Skeletal muscle satellite cell (primary cell): ENCODE data around the gene DUSP9.
"Not testable (repeated sequence)": the region's sequence is repeated elsewhere in the genome, so short reads cannot be mapped to it uniquely, and the experiment has no call there.

Experiments
- H3K27me3 ChIP-seq: 2 replicates; pipeline ENCODE4 v1.7.0; 2013; ENCODE audit warnings: low read length; ENCODE audit not compliant: control insufficient read depth, insufficient read depth
- H3K36me3 ChIP-seq: 2 replicates; pipeline ENCODE4 v1.7.0; 2013; ENCODE audit warnings: mild to moderate bottlenecking, control low read depth, low read length; ENCODE audit not compliant: insufficient read depth
- H3K4me1 ChIP-seq: 2 replicates; pipeline ENCODE4 v1.7.0; 2013; ENCODE audit warnings: low read length; ENCODE audit not compliant: control insufficient read depth, insufficient read depth
- H3K4me2 ChIP-seq: 2 replicates; pipeline ENCODE4 v1.7.0; 2013; ENCODE audit warnings: mild to moderate bottlenecking, low read length
- H3K4me3 ChIP-seq: 2 replicates; pipeline ENCODE4 v1.7.0; 2013; ENCODE audit warnings: low read length
- H3K9ac ChIP-seq: 2 replicates; pipeline ENCODE4 v1.7.0; 2013; ENCODE audit warnings: mild to moderate bottlenecking, low read depth, low read length, moderate library complexity
- H3K9me3 ChIP-seq: replicated peaks from 2 replicates; pipeline ENCODE4 v1.7.0; 2013; ENCODE audit warnings: mild to moderate bottlenecking, control low read depth, low read length

The DUSP9 gene

GRCh38 chrX:153672531-153673427 lies 25.8 kb downstream of the DUSP9 start:
- Histone ChIP-seq H3K36me3 (no peaks in the 10 kb centered on the region), H3K27me3 (peaks cover 13% of the 10 kb centered on the region), H3K9ac (no peak overlapping the region), H3K4me1 (no peaks in the 10 kb centered on the region), H3K4me3 (no peak overlapping the region), H3K4me2 (no peak overlapping the region), H3K9me3 (no peaks in the 10 kb centered on the region)

GRCh38 chrX:153673428-153674218 lies 26.6 kb downstream of the DUSP9 start, which contains the start of gene PNCK:
Gene PNCK, minus strand, starts transcription at chrX:153673813. Its CDS starts 737 bp downstream, at chrX:153673076.
- peaks cover 13% of the 10 kb centered on the region for H3K27me3 ChIP-seq
- H3K36me3 ChIP-seq = no peaks in the 10 kb centered on the region
- no peak within 1 kb of the TSS for H3K9ac ChIP-seq
- H3K4me3 ChIP-seq = no peak within 1 kb of the TSS
- H3K9me3 ChIP-seq = no peaks in the 10 kb centered on the region
- H3K4me1 ChIP-seq = no peaks in the 10 kb centered on the region
- no peak within 1 kb of the TSS for H3K4me2 ChIP-seq

GRCh38 chrX:153674219-153674851 lies 27.3 kb downstream of the DUSP9 start:
- Histone ChIP-seq H3K36me3 (no peaks in the 10 kb centered on the region), H3K4me2 (no peak overlapping the region), H3K27me3 (peaks cover 18% of the 10 kb centered on the region), H3K9ac (no peak overlapping the region), H3K4me1 (no peaks in the 10 kb centered on the region), H3K9me3 (no peaks in the 10 kb centered on the region), H3K4me3 (no peak overlapping the region)

- no peak overlapping the region for H3K4me3 ChIP-seq
- peaks cover 12% of the 10 kb centered on the region for H3K27me3 ChIP-seq
- no peak overlapping the region for H3K9ac ChIP-seq
- H3K4me1 ChIP-seq = no peaks in the 10 kb centered on the region
- H3K9me3 ChIP-seq = no peaks in the 10 kb centered on the region
- no peaks in the 10 kb centered on the region for H3K36me3 ChIP-seq
- no peak overlapping the region for H3K4me2 ChIP-seq
Observed at GRCh38 chrX:153681175-153681574, 34.2 kb downstream of the DUSP9 start.

GRCh38 chrX:153683486-153683885 lies 36.5 kb downstream of the DUSP9 start:
- peaks cover 12% of the 10 kb centered on the region for H3K27me3 ChIP-seq
- H3K4me3 ChIP-seq, H3K36me3 ChIP-seq, H3K4me1 ChIP-seq, H3K9ac ChIP-seq, H3K9me3 ChIP-seq, H3K4me2 ChIP-seq: not testable (repeated sequence)

- no peak overlapping the region for H3K9ac ChIP-seq
- H3K36me3 ChIP-seq = no peaks in the 10 kb centered on the region
- no peaks in the 10 kb centered on the region for H3K9me3 ChIP-seq
- H3K4me3 ChIP-seq = no peak overlapping the region
- no peak overlapping the region for H3K4me2 ChIP-seq
- H3K27me3 ChIP-seq = peaks cover 6% of the 10 kb centered on the region
- H3K4me1 ChIP-seq = peaks cover 3% of the 10 kb centered on the region
Observed at GRCh38 chrX:153684467-153685155, 37.6 kb downstream of the DUSP9 start.

GRCh38 chrX:153685156-153685536 lies 38.1 kb downstream of the DUSP9 start:
- Histone ChIP-seq H3K4me2 (no peak overlapping the region), H3K36me3 (no peaks in the 10 kb centered on the region), H3K4me3 (no peak overlapping the region), H3K4me1 (peaks cover 8% of the 10 kb centered on the region), H3K9me3 (no peaks in the 10 kb centered on the region), H3K27me3 (peaks cover 2% of the 10 kb centered on the region), H3K9ac (no peak overlapping the region)

GRCh38 chrX:153685751-153686696 lies 39.0 kb downstream of the DUSP9 start:
- Histone ChIP-seq H3K4me2 (no peak overlapping the region), H3K9me3 (no peaks in the 10 kb centered on the region), H3K9ac (no peak overlapping the region), H3K4me3 (no peak overlapping the region), H3K36me3 (no peaks in the 10 kb centered on the region), H3K4me1 (peaks cover 9% of the 10 kb centered on the region), H3K27me3 (no peaks in the 10 kb centered on the region)

GRCh38 chrX:153686711-153687110 lies 39.7 kb downstream of the DUSP9 start:
- Histone ChIP-seq H3K36me3 (no peaks in the 10 kb centered on the region), H3K9me3 (no peaks in the 10 kb centered on the region), H3K27me3 (no peaks in the 10 kb centered on the region), H3K4me1 (peaks cover 9% of the 10 kb centered on the region), H3K9ac (no peak overlapping the region), H3K4me3 (no peak overlapping the region), H3K4me2 (no peak overlapping the region)
